HG03558 (cell line): Measurements from ENCODE around the gene MAP3K3.
A peak's percentile ranks its signal among the peaks of the same experiment; 100 is the strongest.

Experiments
- ATAC-seq: cut with Tn5 transposase; IDR thresholded peaks from one replicate; pipeline ENCODE4 v1.9.1; 2021; ENCODE audit warnings: moderate number of reproducible peaks; ENCODE audit not compliant: unreplicated experiment; ENCODE audit errors: extremely low read depth

The MAP3K3 gene

GRCh38 chr17:63621684-63622573, at the start of gene MAP3K3:
MAP3K3 (plus strand) TSS chr17:63622417; CDS start chr17:63622760, 343 bp downstream.
- peak; percentile 83 for ATAC-seq

DNA sequence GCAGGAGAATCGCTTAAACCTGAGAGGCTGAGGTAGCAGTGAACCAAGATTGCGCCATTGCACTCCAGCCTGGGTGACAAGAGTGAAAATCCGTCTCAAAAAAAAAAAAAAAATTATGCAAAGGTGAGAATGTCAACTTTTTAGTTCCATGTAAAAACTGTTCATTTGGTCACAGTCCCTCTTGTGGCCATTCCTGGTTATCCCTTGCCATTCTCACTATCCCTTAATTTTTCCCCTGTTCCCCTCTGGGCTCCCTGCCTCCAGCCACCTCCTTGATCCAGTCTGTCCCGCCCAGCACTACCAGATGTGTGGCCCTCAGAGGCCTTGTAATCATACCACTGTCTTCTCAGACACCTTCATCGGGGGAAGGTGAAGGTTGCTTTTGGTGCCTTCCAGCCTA, 48.6 kb upstream of the MAP3K3 start:
- no peak for ATAC-seq

DNA sequence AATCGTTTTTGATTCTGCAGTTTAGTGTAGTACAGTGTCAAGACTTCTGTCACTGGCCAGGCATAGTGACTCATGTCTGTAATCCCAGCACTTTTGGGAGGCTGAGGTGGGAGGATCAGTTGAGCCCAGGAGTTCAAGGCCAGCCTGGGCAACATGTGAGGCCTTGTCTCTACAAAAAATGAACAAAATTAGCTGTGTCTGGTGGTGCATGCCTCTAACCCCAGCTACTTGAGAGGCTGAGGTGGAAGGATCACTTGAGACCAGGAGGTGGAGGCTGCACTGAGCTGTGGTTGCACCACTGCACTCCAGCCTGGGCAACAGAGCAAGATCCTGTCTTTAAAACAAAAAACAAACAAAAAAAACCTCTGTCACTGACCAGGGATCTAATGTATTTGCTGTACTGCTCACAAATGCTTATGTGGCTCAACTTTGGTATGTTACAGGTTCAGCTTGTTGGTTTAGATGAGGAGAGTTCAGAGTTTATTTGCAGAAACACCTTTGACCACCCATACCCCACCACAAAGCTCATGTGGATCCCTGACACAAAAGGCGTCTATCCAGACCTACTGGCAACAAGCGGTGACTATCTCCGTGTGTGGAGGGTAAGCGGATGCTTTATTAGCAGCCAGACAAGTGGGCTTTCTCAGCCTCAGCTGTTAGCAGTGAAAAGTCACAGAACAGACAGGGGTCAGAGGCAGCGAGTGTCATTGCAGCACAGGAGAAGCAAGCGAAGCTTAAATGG, 44.0 kb upstream of the MAP3K3 start:
- no peak for ATAC-seq

GRCh38 chr17:63578769-63579111, 43.5 kb upstream of the MAP3K3 start:
- ATAC-seq = no peak

DNA sequence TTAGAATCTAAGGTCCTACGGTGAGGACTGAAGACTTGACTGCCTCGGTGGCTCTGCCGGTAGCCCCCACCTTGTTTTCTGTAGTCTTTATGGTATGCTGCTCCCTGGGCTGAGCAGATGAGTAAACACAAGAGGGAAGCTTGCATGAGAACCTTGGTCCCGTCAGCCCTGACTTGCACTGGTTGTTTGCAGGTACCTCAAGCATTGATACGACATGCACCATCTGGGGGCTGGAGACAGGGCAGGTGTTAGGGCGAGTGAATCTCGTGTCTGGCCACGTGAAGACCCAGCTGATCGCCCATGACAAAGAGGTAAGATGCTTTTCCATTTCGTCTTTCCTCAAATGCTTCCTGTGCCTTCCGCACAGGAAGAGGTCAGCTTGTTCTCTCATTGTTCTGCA, 42.6 kb upstream of the MAP3K3 start:
- ATAC-seq = no peak

DNA sequence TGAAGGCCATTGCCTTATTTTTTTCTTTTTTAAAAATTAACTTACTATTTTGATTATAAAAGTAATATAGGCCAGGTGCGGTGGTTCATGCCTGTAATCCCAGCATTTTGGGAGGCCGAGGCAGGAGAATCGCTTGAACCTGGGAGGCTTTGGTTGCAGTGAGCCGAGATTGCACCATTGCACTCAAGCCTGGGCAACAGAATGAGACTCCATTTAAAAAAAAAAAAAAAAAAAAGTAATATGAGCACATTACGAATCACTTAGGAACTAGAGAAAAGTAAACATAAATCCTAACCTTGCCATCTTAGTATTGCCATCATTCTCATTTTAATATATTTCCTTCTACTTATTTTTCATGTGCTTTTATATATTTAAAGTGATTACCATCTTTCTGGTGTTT, 34.4 kb upstream of the MAP3K3 start:
- ATAC-seq = no peak

- ATAC-seq = no peak
Measured at GRCh38 chr17:63588797-63589196, 33.4 kb upstream of the MAP3K3 start.

- no peak for ATAC-seq
Measured at GRCh38 chr17:63589646-63590045, 32.6 kb upstream of the MAP3K3 start.

GRCh38 chr17:63592797-63593196, 29.4 kb upstream of the MAP3K3 start:
- ATAC-seq = no peak

- ATAC-seq = no peak
Measured at GRCh38 chr17:63595132-63595531, 27.1 kb upstream of the MAP3K3 start.

DNA sequence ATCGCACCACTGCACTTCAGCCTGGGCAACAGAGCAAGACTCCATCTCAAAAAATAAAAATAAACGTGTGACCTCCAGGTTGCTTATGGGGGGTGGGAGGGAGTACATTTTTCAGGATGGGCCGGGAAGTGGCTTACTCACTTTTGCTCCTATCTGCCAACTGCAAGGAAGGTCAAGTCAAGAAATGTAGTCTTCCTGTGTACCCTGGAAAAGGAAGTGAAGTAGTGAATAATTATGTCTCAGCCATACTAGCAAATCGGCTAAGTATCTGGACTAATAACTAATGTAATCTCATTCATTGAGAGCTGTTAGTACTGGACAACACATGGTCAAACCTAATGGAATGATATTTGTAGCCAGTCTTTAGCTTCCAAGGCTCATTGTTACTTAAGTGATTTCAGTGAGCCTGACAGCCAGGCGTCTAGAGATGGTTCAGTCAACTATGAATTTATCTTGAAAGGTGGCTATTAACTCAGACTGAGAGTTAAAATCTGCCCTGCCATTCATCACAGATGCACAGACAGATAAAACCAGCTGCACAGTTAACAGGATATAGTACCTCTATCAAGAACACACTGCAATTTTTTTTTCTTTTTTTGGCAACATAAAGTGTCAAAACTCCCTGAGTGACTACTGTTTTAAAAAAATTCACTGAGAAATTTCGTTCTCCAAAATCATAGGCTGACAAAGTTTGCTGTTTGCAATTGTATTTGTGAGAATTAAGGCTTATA, 25.2 kb upstream of the MAP3K3 start:
- no peak for ATAC-seq

GRCh38 chr17:63598281-63598680, 23.9 kb upstream of the MAP3K3 start:
- ATAC-seq = no peak

GRCh38 chr17:63600569-63601438, 21.4 kb upstream of the MAP3K3 start, which contains the start of gene TACO1:
TACO1 (plus strand) TSS chr17:63600895; CDS start chr17:63601084, 189 bp downstream.
- peak; percentile 80 for ATAC-seq

DNA sequence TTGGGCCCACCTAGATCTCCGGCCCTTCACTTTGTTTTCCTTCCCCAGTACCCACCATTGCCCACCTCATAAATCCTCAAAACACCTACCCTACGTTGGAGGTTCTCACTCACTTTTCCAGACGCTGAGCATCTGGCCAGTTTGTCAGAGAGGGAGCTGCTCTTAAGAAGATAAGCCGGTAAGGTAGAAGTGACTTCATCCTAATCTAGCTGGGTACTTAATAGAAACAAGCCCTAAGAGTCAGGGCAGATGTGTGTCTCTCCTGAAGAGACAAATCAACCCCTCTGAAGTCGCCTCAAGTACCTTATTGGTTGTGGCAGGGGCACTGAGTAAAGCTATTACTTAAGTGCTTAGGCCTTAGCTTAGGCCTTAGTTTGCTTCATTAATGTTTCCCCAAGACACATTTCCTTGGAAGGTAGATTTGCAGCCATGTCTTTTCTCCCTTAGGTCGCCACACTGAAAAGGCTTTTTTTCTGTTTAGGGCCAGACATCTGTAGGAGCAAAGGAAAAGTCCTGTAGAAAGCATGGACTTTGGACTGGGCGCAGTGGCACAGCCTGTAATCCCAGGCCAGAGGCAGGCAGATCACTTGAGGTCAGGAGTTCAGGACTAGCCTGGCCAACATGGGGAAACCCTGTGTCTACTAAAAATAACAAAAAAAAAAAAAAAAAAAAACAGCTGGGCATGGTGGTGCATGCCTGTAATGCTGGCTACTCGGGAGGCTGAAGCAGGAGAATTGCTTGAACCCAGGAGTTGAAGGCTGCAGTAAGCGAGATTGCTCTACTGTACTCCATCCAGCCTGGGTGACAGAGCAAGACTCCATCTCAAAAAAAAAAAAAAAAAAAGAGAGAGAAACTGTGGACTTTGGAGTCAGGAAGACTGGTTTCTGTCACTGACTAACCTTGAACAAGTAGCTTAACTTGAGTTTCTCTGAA, 20.5 kb upstream of the MAP3K3 start:
- no peak for ATAC-seq

DNA sequence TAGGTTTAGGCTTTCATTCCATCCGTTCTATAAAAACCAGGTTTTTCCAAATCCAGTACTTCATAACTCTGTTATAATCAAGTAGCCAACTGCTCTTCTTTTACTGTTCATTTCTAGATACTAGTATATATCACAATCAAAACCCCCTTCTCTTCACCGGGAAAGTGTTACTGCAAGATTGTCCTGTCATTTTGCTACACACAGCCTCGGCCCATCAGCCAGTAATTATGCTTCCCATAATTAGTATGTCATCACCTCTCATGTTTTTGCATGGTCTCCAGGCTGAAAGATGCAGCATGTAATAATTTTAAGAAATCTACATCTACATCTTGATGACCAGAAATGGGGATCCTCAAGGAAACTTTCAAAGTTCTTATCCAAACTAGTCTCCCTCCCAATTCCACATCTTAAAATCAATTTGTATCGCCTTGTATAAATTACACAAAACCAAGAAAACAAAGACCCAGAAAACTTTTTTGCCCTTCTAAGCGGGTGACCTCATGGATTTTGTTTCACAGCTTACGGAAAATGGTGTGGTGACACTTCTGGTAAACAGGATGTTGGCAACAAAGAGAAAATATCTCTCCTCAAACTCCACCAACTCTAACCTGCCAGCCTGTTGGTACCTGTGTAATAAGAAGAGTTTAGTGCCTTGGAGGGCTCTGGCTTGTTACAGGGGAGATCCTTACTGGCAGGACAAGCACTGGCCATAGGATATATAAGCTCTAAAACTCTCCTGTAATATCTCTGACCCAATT, 12.2 kb upstream of the MAP3K3 start:
- ATAC-seq = no peak

- ATAC-seq = no peak
Measured at GRCh38 chr17:63610854-63611253, 11.4 kb upstream of the MAP3K3 start.

DNA sequence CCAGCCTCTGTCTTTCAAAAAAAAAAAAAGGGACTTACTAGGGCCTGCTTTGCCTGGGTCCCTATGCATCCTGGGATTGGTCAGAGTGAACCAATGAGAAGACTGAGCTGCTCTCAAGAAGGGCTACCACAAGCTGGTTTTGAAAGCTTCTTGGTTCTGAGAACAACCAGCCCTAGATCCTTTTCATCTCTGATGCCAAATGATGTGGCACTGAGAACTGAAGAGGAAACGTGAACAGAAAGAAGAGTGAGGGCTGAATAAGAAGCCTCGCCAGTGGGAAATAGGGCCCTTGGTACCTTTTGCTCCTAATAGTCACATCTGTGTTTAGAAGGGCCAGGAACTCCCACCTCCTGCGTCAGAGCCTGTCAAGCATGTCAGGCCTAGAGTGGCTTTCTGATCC, 10.9 kb upstream of the MAP3K3 start:
- no peak for ATAC-seq

DNA sequence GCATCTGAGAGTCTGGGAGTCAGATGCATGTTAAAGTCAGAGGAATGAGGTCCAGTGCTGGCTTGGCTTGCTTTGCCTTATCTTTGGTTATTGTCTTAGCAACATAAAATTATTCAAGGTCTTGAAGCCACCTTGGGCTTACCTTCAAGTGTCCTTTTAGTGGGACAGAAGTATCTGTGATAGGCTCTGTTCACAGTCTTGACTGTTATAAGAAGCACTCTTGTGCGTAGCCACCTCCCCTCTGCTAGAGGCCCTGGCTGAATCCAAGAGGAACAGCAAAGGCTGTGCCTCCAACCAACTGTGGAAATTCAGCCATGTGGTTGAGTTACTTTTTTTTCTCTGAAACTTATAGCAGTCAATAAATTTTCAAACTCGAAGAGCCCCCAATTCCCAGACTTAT, 8.6 kb upstream of the MAP3K3 start:
- ATAC-seq = no peak
